Endothelial cell of umbilical vein (primary cell): ENCODE results near the gene DDX49. TPM values are rescaled to one million over a fixed set of nuclear protein-coding genes. Genes with fewer than 3 reads are reported as not detected.

Experiments
- BruUV-seq: library from RNA; stranded (reverse); fragments of 400-500 nt; replicated peaks from 2 replicates; lab custom pipeline; 2021; lab: Mats Ljungman, UMichigan
- CTCF ChIA-PET: fragments of 300-600, 350-600 bp; sonication (Branson Sonifier 250); formaldehyde crosslinking; loops from one replicate; lab custom pipeline; 2021; ENCODE audit warnings: antibody characterized with exemption, inconsistent platforms; lab: Charles Lee
- POLR2A ChIA-PET: fragments of 300-600, 350-600 bp; sonication (Branson Sonifier 250); formaldehyde crosslinking; loops from one replicate; lab custom pipeline; 2021; ENCODE audit warnings: antibody characterized with exemption, inconsistent platforms; lab: Charles Lee
- DNase-seq: peaks from one replicate; pipeline ENCODE4 v3.0.0-alpha.2; 2011; ENCODE audit warnings: low read depth, low spot score
- FAIRE-seq: peaks from 2 replicates; lab custom pipeline; 2011; peaks lifted over from hg19 to GRCh38; lab: Jason Lieb, UNC
- H2AFZ ChIP-seq: 2 replicates; pipeline ENCODE4 v1.6.0; 2012; ENCODE audit warnings: low read depth, low read length, control low read depth, inconsistent platforms
- H3K27ac ChIP-seq: 2 replicates; pipeline ENCODE4 v1.5.1; 2011; ENCODE audit warnings: low read depth, mild to moderate bottlenecking, control low read depth, low read length, moderate library complexity; ENCODE audit not compliant: insufficient read depth
- H3K27me3 ChIP-seq, 2 experiments: 2 replicates each; pipeline versions ENCODE4 v1.6.0 to v1.6.1; 2011; ENCODE audit warnings: low read length in 2 of 2, mixed read lengths in 1 of 2; ENCODE audit not compliant: control insufficient read depth in 2 of 2, insufficient read depth in 2 of 2
- H3K36me3 ChIP-seq, 2 experiments: 2 replicates in 1 of 2; 3 replicates in 1 of 2; pipeline ENCODE4 v1.5.1; 2011; ENCODE audit warnings: low read length in 2 of 2, mild to moderate bottlenecking in 1 of 2, moderate library complexity in 1 of 2; ENCODE audit not compliant: control insufficient read depth in 2 of 2, insufficient read depth in 2 of 2; ENCODE audit errors: extremely low read depth in 1 of 2
- H3K4me1 ChIP-seq: 3 replicates; pipeline ENCODE4 v1.5.1; 2011; ENCODE audit warnings: mild to moderate bottlenecking, low read length; ENCODE audit not compliant: control insufficient read depth, insufficient read depth; ENCODE audit errors: extremely low read depth
- H3K4me2 ChIP-seq: 2 replicates; pipeline ENCODE4 v1.6.1; 2011; ENCODE audit warnings: low read length, control low read depth, mixed read lengths; ENCODE audit not compliant: insufficient read depth
- H3K4me3 ChIP-seq, 3 experiments: fragments of 200-600 bp in 1 of 3; sonication (generic), shearing (Covaris generic) in 1 of 3; replicated peaks in 1 of 3; 2 replicates each; pipeline ENCODE4 v1.5.1; 2011 to 2016; ENCODE audit warnings: control low read depth in 3 of 3, low read length in 3 of 3, mild to moderate bottlenecking in 2 of 3, inconsistent platforms in 1 of 3, low read depth in 1 of 3, moderate library complexity in 1 of 3; ENCODE audit not compliant: insufficient read depth in 1 of 3
- H3K79me2 ChIP-seq: 2 replicates; pipeline ENCODE4 v1.6.0; 2012; ENCODE audit warnings: low read length, inconsistent platforms; ENCODE audit not compliant: control insufficient read depth, insufficient read depth
- H3K9ac ChIP-seq: replicated peaks from 2 replicates; pipeline ENCODE3; 2011; ENCODE audit warnings: low read length, control low read depth; ENCODE audit not compliant: insufficient read depth; ENCODE audit errors: extremely low read depth
- H3K9me1 ChIP-seq: replicated peaks from 3 replicates; pipeline ENCODE4 v1.6.0; 2011; ENCODE audit warnings: mild to moderate bottlenecking, low read length; ENCODE audit not compliant: control insufficient read depth, insufficient read depth; ENCODE audit errors: extremely low read depth
- H3K9me3 ChIP-seq: replicated peaks from 2 replicates; pipeline ENCODE4 v1.5.1; 2012; ENCODE audit warnings: low read length, inconsistent platforms; ENCODE audit not compliant: control insufficient read depth, insufficient read depth
- H4K20me1 ChIP-seq: replicated peaks from 2 replicates; pipeline ENCODE3; 2011; ENCODE audit warnings: mild to moderate bottlenecking, low read length; ENCODE audit not compliant: control insufficient read depth, insufficient read depth; ENCODE audit errors: extremely low read depth
- MAX ChIP-seq: IDR thresholded peaks from 2 replicates; pipeline ENCODE4 v1.6.1; 2011; ENCODE audit not compliant: insufficient read depth, insufficient read length
- MYC ChIP-seq: IDR thresholded peaks from one replicate; pipeline ENCODE4 v1.6.1; 2011; ENCODE audit warnings: mild to moderate bottlenecking, low read depth, low read length
- POLR2A ChIP-seq: IDR thresholded peaks from 2 replicates; pipeline ENCODE4 v1.6.1; 2012; ENCODE audit warnings: low read depth, mild to moderate bottlenecking, control low read depth, low read length
- POLR2AphosphoS5 ChIP-seq: IDR thresholded peaks from 2 replicates; pipeline ENCODE4 v1.6.1; 2012; ENCODE audit warnings: low read depth, mild to moderate bottlenecking, control low read depth, low read length, moderate library complexity; ENCODE audit not compliant: insufficient read depth
- dilution Hi-C: fragments of 300-500 bp; cut with MboI; formaldehyde crosslinking; loops from one replicate; pipeline ENCODE4 v1.15.0; 2019; ENCODE audit warnings: low sequenced_read_pairs; ENCODE audit not compliant: extremely low pct_ligation_motif_present
- intact Hi-C: fragments of 100-400 bp; cut with micrococcal nuclease; formaldehyde crosslinking; loops from one replicate; pipeline ENCODE4 v1.10.0; 2022
- polyA plus RNA-seq, 4 experiments: library from polyadenylated mRNA; depleted of rRNA in 3 of 4; stranded (reverse) in 3 of 4; unstranded in 1 of 4; fragments of >200 nt; gene quantifications; 2 replicates each; pipeline versions ENCODE4 v1.2.1 to v1.2.3, GENCODE V29; 2011 to 2012; ENCODE audit warnings: missing spikeins in 1 of 4
- total RNA-seq: library from RNA; stranded (reverse); gene quantifications from 2 replicates; pipeline ENCODE4 v1.2.3, GENCODE V29; 2021

Gene DDX49
- total and polyA plus RNA-seq, 2 donors (not counting 3 experiments of a cell fraction or from before 2014, with no cell fraction given), result 51.9 to 60.1 TPM

- no peaks in the 10 kb centered on the region for H3K27me3 ChIP-seq
- peaks cover 9 to 54% of the 10 kb centered on the region in 2 experiments for H3K36me3 ChIP-seq
- H3K9ac ChIP-seq, result no peak overlapping the region
- ChIA-PET CTCF (interaction anchor here (3.1 kb wide), 1 partner anchor 59 kb away, joined by 16 read pairs; no protein-coding TSS in a partner anchor), POLR2A (no interaction called here)
- H3K79me2 ChIP-seq, result no peaks in the 10 kb centered on the region
- peak; percentile 31 for TF ChIP-seq POLR2AphosphoS5
- no peak for TF ChIP-seq MAX
- DNase-seq (no peak), FAIRE-seq (no peak)
- TSS peak; percentile 15 for BruUV-seq
- intact Hi-C loops (no loop called here), dilution Hi-C loops (no loop called here)
- no peaks in the 10 kb centered on the region for H3K4me1 ChIP-seq
- no peaks in the 10 kb centered on the region for H3K9me3 ChIP-seq
- no peak overlapping the region for H3K27ac ChIP-seq
- H4K20me1 ChIP-seq, result no peaks in the 10 kb centered on the region
- H2AFZ ChIP-seq, result no peak overlapping the region
- H3K4me3 ChIP-seq, result no peak overlapping the region
- H3K9me1 ChIP-seq, result no peaks in the 10 kb centered on the region
- H3K4me2 ChIP-seq, result no peak overlapping the region
Observed at GRCh38 chr19:18928018-18928805, 8.7 kb downstream of the DDX49 start.

- H2AFZ ChIP-seq, result no peak overlapping the region
- DNase-seq (no peak), FAIRE-seq (no peak)
- peaks cover 12 to 58% of the 10 kb centered on the region in 2 experiments for H3K36me3 ChIP-seq
- no peak overlapping the region for H3K4me2 ChIP-seq
- no peaks in the 10 kb centered on the region for H3K4me1 ChIP-seq
- TF ChIP-seq POLR2AphosphoS5 (peak; percentile 40), POLR2A (no peak), MYC (no peak)
- dilution Hi-C loops (no loop called here), intact Hi-C loops (no loop called here)
- no peaks in the 10 kb centered on the region for H3K9me3 ChIP-seq
- H3K9ac ChIP-seq, result no peak overlapping the region
- no peaks in the 10 kb centered on the region for H4K20me1 ChIP-seq
- CTCF ChIA-PET, result interaction anchor here (3.1 kb wide), 1 partner anchor 58 kb away, joined by 16 read pairs; no protein-coding TSS in a partner anchor
- POLR2A ChIA-PET, result interaction anchor here (0.7 kb wide), 1 partner anchor 66 kb away, joined by 7 read pairs; no protein-coding TSS in a partner anchor
- BruUV-seq, result no TSS peak
- H3K27ac ChIP-seq, result no peak overlapping the region
- H3K4me3 ChIP-seq, result no peak overlapping the region
- H3K27me3 ChIP-seq, result no peaks in the 10 kb centered on the region
- no peaks in the 10 kb centered on the region for H3K9me1 ChIP-seq
- H3K79me2 ChIP-seq, result no peaks in the 10 kb centered on the region
Observed at GRCh38 chr19:18929311-18929710, 9.8 kb downstream of the DDX49 start.
